NCI-H2029 (cell line): ENCODE measurements around the gene CLASP2.

ENCODE experiments used
- DNase-seq: peaks from one replicate; lab custom pipeline; 2025; lab: John Stamatoyannopoulos, UW

Gene CLASP2

GRCh38 chr3:33636125-33636850 lies 81.8 kb downstream of the CLASP2 start:
- peak; percentile 52 for DNase-seq

GRCh38 chr3:33634262-33634661 lies 83.8 kb downstream of the CLASP2 start:
- no peak for DNase-seq

GRCh38 chr3:33629219-33629618 lies 88.8 kb downstream of the CLASP2 start:
- DNase-seq: no peak

GRCh38 chr3:33624756-33625155 lies 93.3 kb downstream of the CLASP2 start:
- no peak for DNase-seq

GRCh38 chr3:33613041-33613440 lies 105.0 kb downstream of the CLASP2 start:
- DNase-seq: no peak

GRCh38 chr3:33612607-33613006 lies 105.4 kb downstream of the CLASP2 start:
- no peak for DNase-seq

GRCh38 chr3:33602829-33603228 lies 115.2 kb downstream of the CLASP2 start:
- DNase-seq: no peak

GRCh38 chr3:33597257-33597689 lies 120.8 kb downstream of the CLASP2 start:
- no peak for DNase-seq

- no peak for DNase-seq
These were observed 125.1 kb downstream of the CLASP2 start for GRCh38 chr3:33592999-33593398.

- DNase-seq: no peak
These were observed 127.5 kb downstream of the CLASP2 start for GRCh38 chr3:33590541-33590940.

- DNase-seq: no peak
These were observed 131.7 kb downstream of the CLASP2 start for GRCh38 chr3:33586402-33586801.

GRCh38 chr3:33582234-33582633 lies 135.8 kb downstream of the CLASP2 start:
- DNase-seq: no peak

GRCh38 chr3:33581666-33582065 lies 136.4 kb downstream of the CLASP2 start:
- no peak for DNase-seq

GRCh38 chr3:33579840-33580239 lies 138.2 kb downstream of the CLASP2 start:
- DNase-seq: no peak

- DNase-seq: no peak
These were observed 138.9 kb downstream of the CLASP2 start for GRCh38 chr3:33579178-33579510.

- DNase-seq: no peak
These were observed 139.5 kb downstream of the CLASP2 start for GRCh38 chr3:33578325-33579177.

GRCh38 chr3:33577588-33577987 lies 140.5 kb downstream of the CLASP2 start:
- no peak for DNase-seq

GRCh38 chr3:33577173-33577572 lies 140.9 kb downstream of the CLASP2 start:
- no peak for DNase-seq

GRCh38 chr3:33575311-33575710 lies 142.7 kb downstream of the CLASP2 start:
- no peak for DNase-seq

- no peak for DNase-seq
These were observed 160.2 kb downstream of the CLASP2 start for GRCh38 chr3:33557829-33558228.

GRCh38 chr3:33557279-33557678 lies 160.8 kb downstream of the CLASP2 start:
- no peak for DNase-seq

- no peak for DNase-seq
These were observed 171.0 kb downstream of the CLASP2 start for GRCh38 chr3:33547101-33547500.

- DNase-seq: no peak
These were observed 173.9 kb downstream of the CLASP2 start for GRCh38 chr3:33544126-33544525.
